ENCODE data around the gene COG1.

GRCh38 chr17:73249700-73250099 is 56.8 kb downstream of the COG1 start:
- TF ChIP-seq CTCF (IDR thresholded peaks at IDR 0.05) (no peak), POLR2AphosphoS5 (IDR thresholded peaks at IDR 0.05) (no peak), POLR2A (IDR thresholded peaks at IDR 0.05) (no peak)
